Adrenal gland (tissue), 5 donors: ENCODE measurements around the gene DLGAP5.

Experiments used
- CTCF ChIP-seq, 6 experiments: fragments of 450-650 bp in 4 of 6; fragments of 200-600 bp in 2 of 6; sonication (generic) in 1 of 6; IDR thresholded peaks; 1 replicate in 5 of 6; 2 replicates in 1 of 6; pipeline versions ENCODE4 v1.5.1 to v1.8.0; 2016 to 2021; ENCODE audit warnings: antibody characterized with exemption in 6 of 6, mild to moderate bottlenecking in 2 of 6, moderate library complexity in 1 of 6
- POLR2A ChIP-seq, 2 donors: fragments of 450-650 bp; IDR thresholded peaks; one replicate each; pipeline ENCODE4 v1.6.1; 2017; ENCODE audit warnings: antibody characterized with exemption in 2 of 2, mild to moderate bottlenecking in 2 of 2, moderate library complexity in 1 of 2
- donor health status: DM: no; HTN: no; CAD: no.

GRCh38 chr14:55111122-55111708 lies 80.2 kb downstream of the DLGAP5 start:
- TF ChIP-seq CTCF (IDR thresholded peaks at IDR 0.05) (no peak), POLR2A (IDR thresholded peaks at IDR 0.05) (no peak)
